HG03575 (cell line): Measurements from ENCODE around the gene TRIM15.
"Not testable (repeated sequence)": the region's sequence is repeated elsewhere in the genome, so short reads cannot be mapped to it uniquely, and the experiment has no call there.

Experiments
- ATAC-seq: cut with Tn5 transposase; IDR thresholded peaks from one replicate; pipeline ENCODE4 v1.9.1; 2021; ENCODE audit not compliant: unreplicated experiment, insufficient number of reproducible peaks, low FRiP score; ENCODE audit errors: extremely low read depth

The TRIM15 gene

GRCh38 chr6:30160008-30160784 lies 3.1 kb upstream of the TRIM15 start:
- no peak for ATAC-seq

- no peak for ATAC-seq
Observed at GRCh38 chr6:30160785-30161531, 2.4 kb upstream of the TRIM15 start, which contains the start of gene TRIM10. Gene TRIM10 (minus strand): TSS chr6:30161211. CDS start chr6:30160858, 353 bp downstream.

GRCh38 chr6:30162265-30163089 lies 869 bp upstream of the TRIM15 start:
- ATAC-seq: no peak

- ATAC-seq: no peak
Observed at GRCh38 chr6:30163918-30164654, 740 bp downstream of the TRIM15 start.

GRCh38 chr6:30164714-30165113 lies 1.4 kb downstream of the TRIM15 start:
- no peak for ATAC-seq

- not testable (repeated sequence) for ATAC-seq
Observed at GRCh38 chr6:30165238-30165637, 1.9 kb downstream of the TRIM15 start.

- ATAC-seq: no peak
Observed at GRCh38 chr6:30167101-30167500, 3.8 kb downstream of the TRIM15 start.

- ATAC-seq: no peak
Observed at GRCh38 chr6:30168741-30169140, 5.4 kb downstream of the TRIM15 start.

GRCh38 chr6:30169658-30170614 lies 6.6 kb downstream of the TRIM15 start:
- ATAC-seq: no peak

- no peak for ATAC-seq
Observed at GRCh38 chr6:30171677-30172471, 8.5 kb downstream of the TRIM15 start.

- ATAC-seq: no peak
Observed at GRCh38 chr6:30172681-30173080, 9.3 kb downstream of the TRIM15 start.

- no peak for ATAC-seq
Observed at GRCh38 chr6:30175765-30176164, 12.4 kb downstream of the TRIM15 start.

- ATAC-seq: no peak
Observed at GRCh38 chr6:30178837-30179236, 15.5 kb downstream of the TRIM15 start.

GRCh38 chr6:30180145-30180544 lies 16.8 kb downstream of the TRIM15 start:
- ATAC-seq: no peak

GRCh38 chr6:30184417-30185031 lies 21.2 kb downstream of the TRIM15 start:
- no peak for ATAC-seq

GRCh38 chr6:30185846-30186484 lies 22.6 kb downstream of the TRIM15 start:
- ATAC-seq: no peak
